Esophagus muscularis mucosa (tissue), 4 donors: Measurements from ENCODE around the gene ITIH1. TPM values are rescaled to one million over a fixed set of nuclear protein-coding genes. Genes with fewer than 3 reads are reported as not detected.

Experiments
- DNase-seq: peaks from one replicate; pipeline ENCODE4 v3.0.0-alpha.2; 2017; ENCODE audit errors: extremely low spot score
- H3K27ac ChIP-seq, 4 donors: fragments of 200-600 bp; sonication (generic); replicated peaks in 1 of 4; 1 replicate in 3 of 4; 2 replicates in 1 of 4; pipeline ENCODE4 v1.5.1; 2016 to 2019; ENCODE audit warnings: mild to moderate bottlenecking in 1 of 4
- H3K27me3 ChIP-seq, 4 donors: fragments of 200-600 bp; sonication (generic); one replicate each; pipeline versions ENCODE4 v1.5.1 to v1.6.0; 2016 to 2019
- H3K36me3 ChIP-seq, 4 donors: fragments of 200-600 bp; sonication (generic); one replicate each; pipeline ENCODE4 v1.5.1; 2016 to 2019
- H3K4me1 ChIP-seq, 4 donors: fragments of 200-600 bp; sonication (generic); one replicate each; pipeline ENCODE4 v1.5.1; 2016 to 2019
- H3K4me3 ChIP-seq, 4 donors: fragments of 200-600 bp; sonication (generic); 1 replicate in 2 of 4; 2 replicates in 2 of 4; pipeline ENCODE4 v1.5.1; 2016 to 2019; ENCODE audit warnings: mild to moderate bottlenecking in 4 of 4, moderate library complexity in 1 of 4
- H3K9me3 ChIP-seq, 4 donors: fragments of 200-600 bp; sonication (generic); 1 replicate in 3 of 4; 2 replicates in 1 of 4; pipeline ENCODE4 v1.5.1; 2016 to 2019
- CTCF ChIP-seq, 3 experiments: fragments of 200-600 bp in 2 of 3; fragments of 450-650 bp in 1 of 3; sonication (generic) in 2 of 3; IDR thresholded peaks; one replicate each; pipeline ENCODE4 v1.5.1; 2017 to 2019; ENCODE audit warnings: antibody characterized with exemption in 3 of 3, mild to moderate bottlenecking in 2 of 3, moderate library complexity in 1 of 3
- EP300 ChIP-seq: sonication (generic); formaldehyde crosslinking; IDR thresholded peaks from one replicate; pipeline ENCODE4 v1.6.1; 2017; ENCODE audit warnings: antibody characterized with exemption
- POLR2A ChIP-seq: fragments of 450-650 bp; IDR thresholded peaks from one replicate; pipeline ENCODE4 v1.6.1; 2017; ENCODE audit warnings: antibody characterized with exemption, moderate library complexity, mild to moderate bottlenecking, low read depth
- POLR2AphosphoS5 ChIP-seq, 2 donors: sonication (generic); formaldehyde crosslinking; IDR thresholded peaks; one replicate each; pipeline ENCODE4 v1.6.1; 2017; ENCODE audit warnings: antibody characterized with exemption in 2 of 2
- WGBS: methylation state at CpG from one replicate; pipeline ENCODE4 v1.1.5; 2018; 5-methylcytosine and 5-hydroxymethylcytosine counted together
- intact Hi-C: fragments of 100-400 bp; cut with DNase I; formaldehyde crosslinking; loops from one replicate; pipeline ENCODE4 v1.15.1; 2023
- total RNA-seq, 4 donors: library from RNA; depleted of rRNA; stranded (reverse); fragments of >200 nt; gene quantifications; one replicate each; pipeline versions ENCODE4 v1.1.0 to v1.2.1, GENCODE V29; 2016

ITIH1 gene
- total RNA-seq, 4 donors from 2014 or later, result not detected

GRCh38 chr3:52733256-52733891 lies 44.0 kb upstream of the ITIH1 start:
- Histone ChIP-seq H3K27me3 (no peaks in the 10 kb centered on the region), H3K4me1 (no peaks in the 10 kb centered on the region), H3K36me3 (peaks cover 42 to 97% (median 74%) of the 10 kb centered on the region in 4 donors), H3K9me3 (peaks cover 0 to 6% (median 0%) of the 10 kb centered on the region in 4 donors), H3K27ac (no peak overlapping the region), H3K4me3 (no peak overlapping the region)
- no peak for TF ChIP-seq EP300
- TF ChIP-seq CTCF (IDR thresholded peaks at IDR 0.05), result no peak
- no peak for TF ChIP-seq POLR2AphosphoS5 (IDR thresholded peaks at IDR 0.05)
- TF ChIP-seq POLR2A, result no peak
- intact Hi-C loops, result no loop called here
- 95% methylated on average over 10 of the region's 10 CpGs for WGBS
- no peak for DNase-seq

GRCh38 chr3:52739730-52740129 lies 37.7 kb upstream of the ITIH1 start:
- Histone ChIP-seq H3K27me3 (no peaks in the 10 kb centered on the region), H3K4me3 (no peak overlapping the region), H3K36me3 (peaks cover 61 to 100% (median 79%) of the 10 kb centered on the region in 4 donors), H3K4me1 (no peaks in the 10 kb centered on the region), H3K27ac (no peak overlapping the region), H3K9me3 (no peaks in the 10 kb centered on the region)
- DNase-seq, result no peak
- WGBS, result 79% methylated on average over 1 of the region's 1 CpG
- TF ChIP-seq EP300 (no peak), CTCF (IDR thresholded peaks at IDR 0.05) (no peak), POLR2A (no peak), POLR2AphosphoS5 (IDR thresholded peaks at IDR 0.05) (no peak)
- intact Hi-C loops, result loop anchor here (5.0 kb wide), 1 partner anchor 198 kb away; no protein-coding TSS in a partner anchor

- Histone ChIP-seq H3K4me1 (no peaks in the 10 kb centered on the region), H3K27me3 (no peaks in the 10 kb centered on the region), H3K4me3 (no peak overlapping the region), H3K9me3 (no peaks in the 10 kb centered on the region), H3K27ac (no peak overlapping the region), H3K36me3 (peaks cover 70 to 100% (median 86%) of the 10 kb centered on the region in 4 donors)
- TF ChIP-seq POLR2AphosphoS5 (IDR thresholded peaks at IDR 0.05), result no peak
- peak; percentile 35 to 49 (median 42) for TF ChIP-seq CTCF (IDR thresholded peaks at IDR 0.05)
- DNase-seq, result no peak
- WGBS, result 70% methylated on average over 3 of the region's 3 CpGs
- intact Hi-C loops, result loop anchor here (2.0 to 5.0 kb wide), 2 partner anchors 195 to 330 kb away; no protein-coding TSS in a partner anchor
These were observed 34.9 kb upstream of the ITIH1 start for GRCh38 chr3:52742418-52743041.

- no peak overlapping the region for H3K27ac ChIP-seq
- DNase-seq, result no peak
- no peaks in the 10 kb centered on the region for H3K9me3 ChIP-seq
- H3K4me3 ChIP-seq, result no peak overlapping the region
- peaks cover 72 to 100% (median 86%) of the 10 kb centered on the region in 4 donors for H3K36me3 ChIP-seq
- 89% methylated on average over 5 of the region's 5 CpGs for WGBS
- no peaks in the 10 kb centered on the region for H3K27me3 ChIP-seq
- no peak for TF ChIP-seq POLR2A
- intact Hi-C loops, result loop anchor here (2.0 to 5.0 kb wide), 2 partner anchors 194 to 330 kb away; no protein-coding TSS in a partner anchor
- H3K4me1 ChIP-seq, result no peaks in the 10 kb centered on the region
These were observed 34.2 kb upstream of the ITIH1 start for GRCh38 chr3:52743152-52743551.

GRCh38 chr3:52743721-52744120 lies 33.7 kb upstream of the ITIH1 start:
- H3K27ac ChIP-seq, result no peak overlapping the region
- TF ChIP-seq EP300 (no peak), POLR2A (no peak), CTCF (IDR thresholded peaks at IDR 0.05) (no peak), POLR2AphosphoS5 (IDR thresholded peaks at IDR 0.05) (no peak)
- no peak for DNase-seq
- H3K4me1 ChIP-seq, result no peaks in the 10 kb centered on the region
- no peak overlapping the region for H3K4me3 ChIP-seq
- 87% methylated on average over 2 of the region's 2 CpGs for WGBS
- H3K9me3 ChIP-seq, result no peaks in the 10 kb centered on the region
- H3K27me3 ChIP-seq, result no peaks in the 10 kb centered on the region
- H3K36me3 ChIP-seq, result peaks cover 75 to 100% (median 85%) of the 10 kb centered on the region in 4 donors
- intact Hi-C loops, result loop anchor here (2.0 to 5.0 kb wide), 2 partner anchors 194 to 329 kb away; no protein-coding TSS in a partner anchor
